Smooth muscle cell (in vitro differentiated cells): ENCODE results near the gene PIGR. TPM values are rescaled to one million over a fixed set of nuclear protein-coding genes. Genes with fewer than 3 reads are reported as not detected.
A peak's percentile ranks its signal among the peaks of the same experiment; 100 is the strongest.

Source experiments
- DNase-seq: peaks from one replicate; lab custom pipeline; 2025; ENCODE audit not compliant: unreplicated experiment; lab: John Stamatoyannopoulos, UW
- H2AFZ ChIP-seq: fragments of 200-600 bp; sonication (generic); 2 replicates; pipeline ENCODE4 v1.6.0; 2016; ENCODE audit warnings: antibody characterized with exemption, low read depth, mild to moderate bottlenecking
- H3F3A ChIP-seq: fragments of 200-600 bp; sonication (generic); 2 replicates; pipeline ENCODE4 v1.6.0; 2017; ENCODE audit warnings: antibody characterized with exemption, low read depth
- H3K27ac ChIP-seq: fragments of 200-600 bp; sonication (generic); 2 replicates; pipeline ENCODE4 v1.5.1; 2016; ENCODE audit warnings: low read depth, mild to moderate bottlenecking
- H3K27me3 ChIP-seq: fragments of 200-600 bp; sonication (generic); 2 replicates; pipeline ENCODE4 v1.6.1; 2016; ENCODE audit warnings: low read depth, mild to moderate bottlenecking
- H3K36me3 ChIP-seq: fragments of 200-600 bp; sonication (generic); 2 replicates; pipeline ENCODE4 v1.5.1; 2016; ENCODE audit warnings: low read depth
- H3K4me1 ChIP-seq: fragments of 200-600 bp; sonication (generic); 2 replicates; pipeline ENCODE4 v1.5.1; 2016; ENCODE audit warnings: low read depth
- H3K4me2 ChIP-seq: fragments of 200-600 bp; sonication (generic); 2 replicates; pipeline ENCODE4 v1.6.0; 2016; ENCODE audit warnings: mild to moderate bottlenecking
- H3K4me3 ChIP-seq: fragments of 200-600 bp; sonication (generic); 2 replicates; pipeline ENCODE4 v1.5.1; 2016; ENCODE audit warnings: mild to moderate bottlenecking
- H3K79me2 ChIP-seq: fragments of 200-600 bp; sonication (generic); 2 replicates; pipeline ENCODE4 v1.6.0; 2016; ENCODE audit warnings: low read depth, mild to moderate bottlenecking
- H3K9ac ChIP-seq: fragments of 200-600 bp; sonication (generic); 2 replicates; pipeline ENCODE4 v1.6.0; 2016; ENCODE audit warnings: low read depth
- H3K9me3 ChIP-seq: fragments of 200-600 bp; sonication (generic); replicated peaks from 2 replicates; pipeline ENCODE4 v1.5.1; 2016; ENCODE audit warnings: low read depth
- H4K20me1 ChIP-seq: fragments of 200-600 bp; sonication (generic); 2 replicates; pipeline ENCODE4 v1.6.0; 2016; ENCODE audit warnings: low read depth
- CTCF ChIP-seq: fragments of 200-600 bp; sonication (generic); IDR thresholded peaks from 2 replicates; pipeline ENCODE4 v1.5.1; 2017; ENCODE audit warnings: borderline replicate concordance, mild to moderate bottlenecking, antibody characterized with exemption; ENCODE audit not compliant: insufficient read depth, poor library complexity, severe bottlenecking
- WGBS: methylation state at CpG from one replicate; pipeline ENCODE4 v1.1.7; 2016; ENCODE audit warnings: low lambda C conversion rate; 5-methylcytosine and 5-hydroxymethylcytosine counted together
- polyA plus RNA-seq: library from polyadenylated mRNA; unstranded; fragments of >200 nt; fragmentation: Nextera tagmentation; extraction: Ambion mirVana; gene quantifications from 2 replicates; pipeline ENCODE4 v1.2.1, GENCODE V29; 2016
- total RNA-seq: library from RNA; depleted of rRNA; stranded (reverse); fragments of >200 nt; gene quantifications from 2 replicates; pipeline ENCODE4 v1.2.3, GENCODE V29; 2014

The PIGR gene
- total and polyA plus RNA-seq, 2 experiments from 2014 or later: not detected

- Histone ChIP-seq H4K20me1 (no peaks in the 10 kb centered on the region), H3K36me3 (no peaks in the 10 kb centered on the region), H3K9me3 (no peaks in the 10 kb centered on the region), H3K4me3 (no peak overlapping the region), H3K27me3 (peaks cover 45% of the 10 kb centered on the region), H3K79me2 (no peaks in the 10 kb centered on the region), H3K4me2 (no peak overlapping the region), H3K9ac (no peak overlapping the region), H3K4me1 (no peaks in the 10 kb centered on the region), H3K27ac (no peak overlapping the region), H3F3A (no peaks in the 10 kb centered on the region), H2AFZ (no peak overlapping the region)
- DNase-seq: peak; percentile 3
- 52% methylated on average over 19 of the region's 19 CpGs for WGBS
- TF ChIP-seq CTCF: peak; percentile 51
Measured at GRCh38 chr1:206935491-206936067, 10.7 kb downstream of the PIGR start.

DNA sequence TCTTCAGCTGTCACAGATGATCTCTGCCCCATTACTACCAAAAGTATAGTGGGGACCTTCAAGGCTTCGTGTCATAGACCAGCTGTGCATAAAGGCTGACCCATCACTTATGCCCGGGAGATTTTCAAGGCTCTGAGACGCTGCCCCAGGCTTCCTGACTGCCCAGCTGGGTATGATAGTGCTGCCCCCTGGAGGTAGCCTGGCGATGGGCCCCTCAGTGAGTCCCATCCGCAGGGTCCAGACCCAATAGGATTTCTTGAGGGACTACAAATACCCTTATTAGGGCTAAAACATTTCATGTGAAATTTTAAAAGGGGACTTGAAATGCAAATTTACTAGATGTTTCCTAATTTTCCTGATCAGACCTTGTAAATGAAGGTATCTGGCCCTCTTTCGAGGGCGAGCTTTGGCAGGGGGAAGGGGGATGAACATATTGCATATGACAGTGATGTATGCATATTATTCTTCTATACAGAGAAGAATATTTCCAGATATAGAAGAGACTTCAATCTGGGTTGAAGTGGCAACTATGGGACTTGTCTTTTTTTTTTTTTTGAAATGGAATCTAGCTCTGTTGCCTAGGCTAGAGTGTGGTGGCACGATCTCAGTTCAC, 12.8 kb downstream of the PIGR start:
- WGBS: 64% methylated on average over 8 of the region's 8 CpGs
- H3K79me2 ChIP-seq: no peaks in the 10 kb centered on the region
- no peaks in the 10 kb centered on the region for H3K4me1 ChIP-seq
- DNase-seq: no peak
- peaks cover 28% of the 10 kb centered on the region for H3K27me3 ChIP-seq
- no peaks in the 10 kb centered on the region for H3K9me3 ChIP-seq
- H3K36me3 ChIP-seq: no peaks in the 10 kb centered on the region
- H3K27ac ChIP-seq: no peak overlapping the region
- no peaks in the 10 kb centered on the region for H4K20me1 ChIP-seq
- H3F3A ChIP-seq: no peaks in the 10 kb centered on the region
- peak; percentile 51 for TF ChIP-seq CTCF
- H3K9ac ChIP-seq: no peak overlapping the region
- no peak overlapping the region for H3K4me2 ChIP-seq
- no peak overlapping the region for H3K4me3 ChIP-seq
- no peak overlapping the region for H2AFZ ChIP-seq

- no peak for TF ChIP-seq CTCF
- no peak overlapping the region for H3K9ac ChIP-seq
- H3K4me1 ChIP-seq: no peaks in the 10 kb centered on the region
- H3K9me3 ChIP-seq: no peaks in the 10 kb centered on the region
- H4K20me1 ChIP-seq: no peaks in the 10 kb centered on the region
- no peaks in the 10 kb centered on the region for H3K36me3 ChIP-seq
- WGBS: 59% methylated on average over 8 of the region's 8 CpGs
- H3K4me3 ChIP-seq: no peak overlapping the region
- H3F3A ChIP-seq: no peaks in the 10 kb centered on the region
- no peak for DNase-seq
- H2AFZ ChIP-seq: no peak overlapping the region
- H3K27me3 ChIP-seq: peaks cover 16% of the 10 kb centered on the region
- H3K27ac ChIP-seq: no peak overlapping the region
- H3K4me2 ChIP-seq: no peak overlapping the region
- no peaks in the 10 kb centered on the region for H3K79me2 ChIP-seq
Measured at GRCh38 chr1:206932177-206932576, 14.1 kb downstream of the PIGR start.

DNA sequence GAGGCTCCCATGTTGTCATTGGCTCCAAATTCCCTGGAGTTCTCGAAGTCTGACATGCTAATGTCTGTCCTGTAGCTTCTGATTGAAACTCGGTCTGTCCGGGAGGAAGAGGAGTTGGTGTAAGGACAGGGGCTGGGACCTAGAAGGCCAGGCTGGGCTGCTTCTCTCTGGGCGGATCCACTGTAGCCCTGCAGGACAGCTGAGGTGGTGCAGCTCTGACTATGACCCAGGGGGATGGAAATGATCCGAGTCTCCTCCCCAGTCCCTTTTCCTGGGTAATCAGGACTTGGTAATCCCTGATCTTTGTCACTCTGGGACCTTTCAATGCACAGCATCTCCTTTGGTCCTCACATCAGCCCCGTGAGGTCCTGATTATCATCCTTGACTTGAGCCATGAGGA, 14.6 kb downstream of the PIGR start:
- peaks cover 14% of the 10 kb centered on the region for H3K27me3 ChIP-seq
- H3K27ac ChIP-seq: no peak overlapping the region
- TF ChIP-seq CTCF: no peak
- no peaks in the 10 kb centered on the region for H3K9me3 ChIP-seq
- H2AFZ ChIP-seq: no peak overlapping the region
- no peak overlapping the region for H3K4me2 ChIP-seq
- H3K79me2 ChIP-seq: no peaks in the 10 kb centered on the region
- no peaks in the 10 kb centered on the region for H3K36me3 ChIP-seq
- H3F3A ChIP-seq: no peaks in the 10 kb centered on the region
- WGBS: 78% methylated on average over 6 of the region's 6 CpGs
- no peak for DNase-seq
- H3K4me3 ChIP-seq: no peak overlapping the region
- no peak overlapping the region for H3K9ac ChIP-seq
- H3K4me1 ChIP-seq: no peaks in the 10 kb centered on the region
- H4K20me1 ChIP-seq: no peaks in the 10 kb centered on the region
